ENCODE data around the gene RPL41. TPM values are rescaled to one million over a fixed set of nuclear protein-coding genes. Genes with fewer than 3 reads are reported as not detected.

The RPL41 gene
- total RNA-seq, result 3,729 and 3,955 TPM in 2 replicates

DNA sequence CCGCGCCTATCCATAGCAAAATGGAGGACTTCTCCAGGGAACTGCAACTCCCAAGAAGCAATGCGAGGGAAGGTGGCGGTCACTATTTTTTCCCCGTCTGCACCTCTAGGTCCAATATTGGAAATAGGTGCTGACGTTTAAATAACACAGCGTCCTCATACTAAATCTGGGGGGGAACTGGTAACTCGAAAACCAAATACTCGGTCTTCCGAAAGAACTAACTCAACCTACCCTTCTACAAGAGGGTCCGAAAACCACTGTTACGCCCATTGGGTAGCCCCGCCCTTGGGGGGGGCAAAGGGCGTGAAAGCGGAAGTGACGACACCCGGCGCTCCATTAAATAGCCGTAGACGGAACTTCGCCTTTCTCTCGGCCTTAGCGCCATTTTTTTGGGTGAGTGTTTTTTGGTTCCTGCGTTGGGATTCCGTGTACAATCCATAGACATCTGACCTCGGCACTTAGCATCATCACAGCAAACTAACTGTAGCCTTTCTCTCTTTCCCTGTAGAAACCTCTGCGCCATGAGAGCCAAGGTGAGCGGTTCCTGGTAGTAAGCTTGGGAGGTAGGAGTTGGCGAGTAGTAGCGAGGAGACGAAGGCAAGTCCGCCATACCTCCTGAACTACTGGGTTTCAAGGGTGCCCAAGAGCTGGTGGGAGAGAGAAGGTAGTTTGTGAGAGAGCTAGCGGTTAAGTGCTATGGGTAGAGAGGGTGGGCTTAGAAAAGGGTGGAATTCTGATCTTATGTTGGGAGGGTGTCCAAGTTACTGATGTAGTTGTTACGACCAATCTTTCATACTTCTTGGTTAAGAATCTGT is at the start of gene RPL41:
Gene RPL41, plus strand, starts transcription at position 367 of the 815 bp plus-strand sequence.

DNA sequence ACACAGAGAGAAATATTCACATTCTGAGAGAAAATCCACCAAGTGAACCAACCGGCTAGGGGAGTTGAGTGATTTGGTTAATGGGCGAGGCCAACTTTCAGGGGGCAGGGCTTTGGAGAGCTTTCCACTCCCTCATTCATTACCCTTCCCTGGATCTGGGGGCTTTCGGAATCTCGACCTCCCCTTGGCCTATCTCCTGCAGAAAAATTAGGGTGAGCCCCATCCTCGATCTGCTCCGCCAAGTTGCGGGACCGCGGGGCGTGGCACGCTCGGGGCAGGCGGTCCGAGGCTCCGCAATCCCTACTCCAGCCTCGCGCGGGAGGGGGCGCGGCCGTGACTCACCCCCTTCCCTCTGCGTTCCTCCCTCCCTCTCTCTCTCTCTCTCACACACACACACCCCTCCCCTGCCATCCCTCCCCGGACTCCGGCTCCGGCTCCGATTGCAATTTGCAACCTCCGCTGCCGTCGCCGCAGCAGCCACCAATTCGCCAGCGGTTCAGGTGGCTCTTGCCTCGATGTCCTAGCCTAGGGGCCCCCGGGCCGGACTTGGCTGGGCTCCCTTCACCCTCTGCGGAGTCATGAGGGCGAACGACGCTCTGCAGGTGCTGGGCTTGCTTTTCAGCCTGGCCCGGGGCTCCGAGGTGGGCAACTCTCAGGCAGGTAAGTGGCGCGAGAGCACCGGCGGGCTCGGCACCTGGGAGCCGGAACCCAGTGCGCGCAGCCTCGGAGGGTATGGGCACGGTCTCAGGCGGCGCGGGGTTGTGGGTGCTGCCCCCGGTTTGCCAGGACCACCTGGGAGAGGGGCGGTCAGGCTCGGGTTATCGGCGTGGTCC is 36.5 kb upstream of the RPL41 start, which contains the start of gene ERBB3:
Gene ERBB3, plus strand, starts transcription at position 443 of the 833 bp plus-strand sequence. Its CDS starts 136 bp downstream, at position 579.

DNA sequence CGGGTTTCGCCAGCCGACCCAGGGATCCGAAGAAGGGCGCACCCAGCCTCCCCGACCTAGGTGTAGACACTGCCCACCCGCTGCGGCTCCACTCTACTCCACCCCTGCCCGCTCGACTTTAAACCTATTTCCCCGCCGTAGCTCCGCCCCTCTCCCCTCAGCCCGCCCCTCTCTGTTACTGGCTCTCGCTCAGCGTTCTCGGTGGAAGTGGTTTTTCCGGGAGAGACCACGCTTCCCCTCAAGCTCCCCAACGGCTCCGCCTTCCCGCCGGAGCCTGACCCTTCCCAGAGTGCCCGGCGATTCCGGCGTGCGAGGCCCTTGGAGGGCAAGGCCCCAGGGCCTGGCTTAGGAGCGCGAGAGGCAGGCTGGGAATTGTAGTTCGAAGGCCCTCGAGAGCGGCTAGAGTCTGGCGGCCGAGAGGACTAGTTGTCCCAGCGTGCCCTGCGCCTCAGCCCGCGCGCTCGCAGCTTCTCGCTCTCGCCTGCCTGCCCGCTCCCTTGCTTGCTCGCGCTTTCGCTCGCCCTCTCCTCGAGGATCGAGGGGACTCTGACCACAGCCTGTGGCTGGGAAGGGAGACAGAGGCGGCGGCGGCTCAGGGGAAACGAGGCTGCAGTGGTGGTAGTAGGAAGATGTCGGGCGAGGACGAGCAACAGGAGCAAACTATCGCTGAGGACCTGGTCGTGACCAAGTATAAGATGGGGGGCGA is 12.2 kb upstream of the RPL41 start, which contains the start of gene PA2G4:
Gene PA2G4, plus strand, starts transcription at position 451 of the 706 bp plus-strand sequence. Its CDS starts 179 bp downstream, at position 630.

DNA sequence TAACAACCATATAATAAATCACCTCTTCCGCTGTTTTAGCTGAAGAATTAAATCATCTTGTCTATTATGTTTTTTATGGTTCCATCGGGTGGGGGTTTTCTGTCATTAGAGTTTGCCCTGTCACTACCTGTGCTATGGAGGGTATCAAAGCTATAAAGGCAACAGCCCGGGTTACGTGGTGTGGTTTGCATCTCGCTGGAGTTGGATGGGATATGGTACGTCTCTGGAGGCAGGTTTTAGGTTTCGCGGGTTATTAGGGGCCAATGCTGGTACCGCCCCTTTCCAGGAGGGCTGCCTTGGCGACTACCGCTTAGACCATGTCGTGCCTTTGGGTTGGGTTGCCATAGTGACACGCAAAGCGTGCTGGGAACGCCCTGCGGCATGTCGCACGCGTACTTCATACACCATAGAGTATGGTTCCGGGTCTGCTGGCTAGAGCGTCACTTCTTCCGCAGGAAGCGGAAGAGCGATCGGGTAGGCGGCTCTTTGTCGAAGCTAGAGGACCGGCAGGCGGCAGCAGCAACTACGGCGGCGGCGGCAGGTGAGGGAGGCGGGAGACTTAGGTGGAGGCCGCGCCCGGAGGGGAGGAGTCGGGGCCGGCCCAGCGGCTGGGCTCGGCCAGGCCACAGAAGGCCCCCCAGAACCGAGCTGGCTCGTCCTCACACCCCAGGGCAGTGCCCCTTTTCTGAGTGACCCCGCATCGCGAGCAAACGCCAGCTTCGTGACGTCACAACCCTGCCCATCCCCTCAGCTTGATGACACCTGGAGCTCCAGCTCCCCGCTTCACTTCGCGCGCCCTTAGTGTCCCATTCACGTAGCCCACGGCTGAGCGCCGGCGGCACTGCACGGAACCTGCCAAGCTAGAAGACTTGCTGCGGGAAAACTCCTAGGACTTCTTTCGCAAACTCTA is 1.6 kb downstream of the RPL41 start, which contains the start of gene ZC3H10:
Gene ZC3H10, plus strand, starts transcription at position 489 of the 910 bp plus-strand sequence. CDS start 2,297 bp downstream, outside the sequence.

DNA sequence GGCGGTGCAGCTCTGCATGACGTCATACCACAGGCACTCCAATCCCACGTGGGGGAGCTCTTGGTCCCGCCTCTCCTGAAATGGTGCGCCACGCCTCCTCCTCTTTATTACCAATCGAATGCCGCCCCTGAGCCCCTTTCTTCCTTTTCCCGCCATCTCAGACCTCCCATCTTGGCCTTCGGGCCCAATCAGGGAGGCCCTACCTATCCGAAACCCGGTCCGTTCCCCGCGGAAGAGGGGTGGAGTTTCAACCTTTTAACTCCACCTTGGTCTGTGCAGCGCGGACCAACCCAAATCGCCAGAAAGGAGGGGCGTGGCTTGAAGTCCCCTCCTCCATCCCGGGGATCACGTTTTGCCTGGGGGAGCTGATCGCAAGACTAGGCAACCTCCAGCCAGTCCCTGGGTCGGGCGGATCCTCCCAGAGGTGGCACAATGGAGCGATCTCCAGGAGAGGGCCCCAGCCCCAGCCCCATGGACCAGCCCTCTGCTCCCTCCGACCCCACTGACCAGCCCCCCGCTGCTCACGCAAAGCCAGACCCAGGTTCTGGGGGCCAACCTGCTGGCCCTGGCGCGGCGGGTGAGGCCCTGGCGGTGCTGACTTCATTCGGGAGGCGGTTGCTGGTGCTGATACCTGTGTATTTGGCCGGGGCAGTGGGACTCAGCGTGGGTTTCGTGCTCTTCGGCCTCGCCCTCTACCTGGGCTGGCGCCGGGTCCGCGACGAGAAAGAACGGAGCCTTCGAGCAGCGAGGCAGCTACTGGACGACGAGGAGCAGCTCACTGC is 11.6 kb downstream of the RPL41 start, which contains the start of gene ESYT1:
Gene ESYT1, plus strand, starts transcription at position 380 of the 782 bp plus-strand sequence. Its CDS starts 53 bp downstream, at position 433.

DNA sequence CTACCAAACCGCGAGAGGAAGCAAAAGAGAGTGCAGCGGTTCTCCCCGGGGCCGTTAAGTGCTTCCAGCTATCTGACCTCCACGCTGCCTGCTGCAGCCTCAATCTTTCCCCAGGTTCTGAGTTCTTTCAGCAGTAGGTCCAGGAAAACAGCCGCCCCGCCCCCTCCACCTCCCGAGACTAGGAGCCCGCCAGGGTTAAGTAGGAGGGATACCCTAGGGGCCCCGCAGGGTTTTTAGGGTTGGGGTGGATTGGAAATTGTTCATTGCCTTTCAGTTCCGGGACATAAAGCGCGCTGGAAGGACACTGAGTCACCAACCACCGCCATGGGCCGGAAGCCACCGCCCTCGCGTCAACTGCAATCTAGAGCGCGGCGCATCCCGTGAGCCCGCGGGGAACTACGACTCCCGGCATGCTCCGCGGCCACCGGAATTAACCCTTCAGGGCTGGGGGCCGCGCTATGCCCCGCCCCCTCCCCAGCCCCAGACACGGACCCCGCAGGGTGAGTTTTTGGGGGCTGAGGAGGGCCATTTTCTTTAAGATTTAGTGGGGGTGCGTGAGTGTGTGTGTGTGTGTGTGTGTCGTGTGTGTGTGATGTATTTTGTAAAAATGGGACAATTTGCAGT is 35.8 kb downstream of the RPL41 start, which contains the start of gene MYL6B:
Gene MYL6B, plus strand, starts transcription at position 456 of the 624 bp plus-strand sequence. CDS start 1,332 bp downstream, outside the sequence.

DNA sequence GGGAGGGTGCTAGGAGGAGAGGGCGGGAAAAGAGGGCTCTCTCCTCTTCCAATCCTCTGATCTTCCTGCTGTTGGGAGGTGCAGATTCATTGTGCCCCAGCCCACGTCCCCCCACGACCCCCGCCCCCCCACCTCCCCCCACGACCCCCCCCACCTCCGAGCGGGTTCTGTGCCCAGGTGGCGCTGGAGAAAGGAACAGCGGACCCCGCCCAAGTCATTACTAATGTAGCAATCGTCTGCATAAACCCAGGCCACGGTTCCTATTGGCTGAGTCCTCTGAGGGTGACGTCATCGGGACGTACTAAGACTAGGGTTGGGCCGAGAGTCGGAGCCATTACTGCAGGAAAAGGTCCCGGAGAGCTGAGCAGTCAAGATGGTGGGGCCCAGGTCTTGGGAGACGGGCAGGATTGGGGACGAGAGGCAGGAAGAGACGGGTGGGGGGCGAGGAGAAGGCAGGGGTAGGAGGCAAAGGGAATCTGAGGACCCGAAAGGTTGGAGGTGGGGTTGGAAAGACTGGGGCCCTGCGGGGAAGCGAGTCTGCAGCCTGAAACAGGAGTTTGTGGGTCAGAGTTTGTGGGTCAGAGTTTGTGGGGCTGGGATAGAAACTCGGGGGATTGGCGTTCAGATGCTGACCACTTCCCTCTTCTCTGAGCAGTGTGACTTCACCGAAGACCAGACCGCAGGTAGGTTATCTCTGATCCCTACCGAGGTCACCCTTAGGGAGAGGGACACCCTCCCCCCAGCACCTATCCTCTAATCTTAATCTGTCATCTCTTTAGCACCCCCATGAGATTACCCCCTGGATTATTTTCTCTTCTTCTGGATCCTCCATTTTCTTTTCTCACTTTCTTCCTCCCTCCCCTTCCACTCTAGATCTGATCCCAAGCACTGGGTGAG is 41.8 kb downstream of the RPL41 start, which contains the start of gene MYL6:
Gene MYL6, plus strand, starts transcription at position 331 of the 897 bp plus-strand sequence. Its CDS starts 43 bp downstream, at position 374.

Other genes with a start within 250 kb of the RPL41 start
- 37.4 and 38.1 TPM in 2 replicates for gene PYM1, start 188.7 kb upstream of the RPL41 start, total RNA-seq
- gene DGKA, start 185.5 kb upstream of the RPL41 start, total RNA-seq, result 47.6 and 81.6 TPM in 2 replicates
- gene PMEL, start 150.6 kb upstream of the RPL41 start, total RNA-seq, result 0.26 and 1.2 TPM in 2 replicates
- gene CDK2, start 149.8 kb upstream of the RPL41 start, total RNA-seq, result 14.1 and 27.6 TPM in 2 replicates
- 40.0 and 62.2 TPM in 2 replicates for gene RAB5B, start 142.6 kb upstream of the RPL41 start, total RNA-seq
- gene SUOX, start 119.4 kb upstream of the RPL41 start, total RNA-seq, result 9.2 and 12.0 TPM in 2 replicates
- 1.1 and 2.5 TPM in 2 replicates for gene IKZF4, start 95.6 kb upstream of the RPL41 start, total RNA-seq
- gene RPS26, start 74.7 kb upstream of the RPL41 start, total RNA-seq, result 63.3 and 80.3 TPM in 2 replicates
- 0.19 and 3.6 TPM in 2 replicates for gene ERBB3, start 36.5 kb upstream of the RPL41 start, total RNA-seq
- gene PA2G4, start 12.1 kb upstream of the RPL41 start, total RNA-seq, result 129 and 141 TPM in 2 replicates
- gene ZC3H10, start 1.6 kb downstream of the RPL41 start, total RNA-seq, result 6.8 and 7.9 TPM in 2 replicates
- gene ESYT1, start 11.6 kb downstream of the RPL41 start, total RNA-seq, result 209 and 236 TPM in 2 replicates
- 93.8 and 98.2 TPM in 2 replicates for gene MYL6B, start 36.0 kb downstream of the RPL41 start, total RNA-seq
- gene MYL6, start 41.7 kb downstream of the RPL41 start, total RNA-seq, result 3,015 and 3,100 TPM in 2 replicates
- 47.4 and 50.4 TPM in 2 replicates for gene SMARCC2, start 72.8 kb downstream of the RPL41 start, total RNA-seq
- gene RNF41, start 105.3 kb downstream of the RPL41 start, total RNA-seq, result 109 and 127 TPM in 2 replicates
- 31.9 and 33.2 TPM in 2 replicates for gene NABP2, start 107.7 kb downstream of the RPL41 start, total RNA-seq
- 0.25 TPM in 1 of 2 replicates, not detected in the other for gene SLC39A5, start 113.4 kb downstream of the RPL41 start, total RNA-seq
- gene ANKRD52, start 141.8 kb downstream of the RPL41 start, total RNA-seq, result 16.8 and 18.5 TPM in 2 replicates
- 8.6 TPM in 2 replicates for gene COQ10A, start 150.3 kb downstream of the RPL41 start, total RNA-seq
- gene CS, start 183.7 kb downstream of the RPL41 start, total RNA-seq, result 82.7 and 94.0 TPM in 2 replicates
- 78.8 and 85.5 TPM in 2 replicates for gene CNPY2, start 199.4 kb downstream of the RPL41 start, total RNA-seq
- gene PAN2, start 217.4 kb downstream of the RPL41 start, total RNA-seq, result 16.9 and 21.1 TPM in 2 replicates
- 0.12 TPM in 1 of 2 replicates, not detected in the other for gene IL23A, start 222.3 kb downstream of the RPL41 start, total RNA-seq
- 172 and 185 TPM in 2 replicates for gene STAT2, start 243.5 kb downstream of the RPL41 start, total RNA-seq
- gene APOF, start 246.2 kb downstream of the RPL41 start, total RNA-seq, result not detected in 2 replicates